Ascending aorta (tissue), 2 donors: ENCODE measurements around the gene GRPR. TPM values are rescaled to one million over a fixed set of nuclear protein-coding genes. Genes with fewer than 3 reads are reported as not detected.

Experiments used
- DNase-seq, 2 donors: peaks; one replicate each; pipeline ENCODE4 v3.0.0-alpha.2; 2019; ENCODE audit warnings: low spot score in 2 of 2
- H3K27ac ChIP-seq, 2 donors: fragments of 200-600 bp; sonication (generic); one replicate each; pipeline ENCODE4 v1.5.1; 2016 to 2017; ENCODE audit warnings: mild to moderate bottlenecking in 1 of 2
- H3K27me3 ChIP-seq: fragments of 200-600 bp; sonication (generic); one replicate; pipeline ENCODE4 v1.5.1; 2017
- H3K36me3 ChIP-seq, 2 donors: fragments of 200-600 bp; sonication (generic); one replicate each; pipeline ENCODE4 v1.5.1; 2016
- H3K4me1 ChIP-seq, 2 donors: fragments of 200-600 bp; sonication (generic); one replicate each; pipeline ENCODE4 v1.5.1; 2016 to 2017; ENCODE audit warnings: mild to moderate bottlenecking in 1 of 2
- H3K4me3 ChIP-seq, 2 donors: fragments of 200-600 bp; sonication (generic); one replicate each; pipeline ENCODE4 v1.5.1; 2016 to 2017; ENCODE audit warnings: mild to moderate bottlenecking in 1 of 2
- H3K9me3 ChIP-seq, 2 donors: fragments of 200-600 bp; sonication (generic); one replicate each; pipeline ENCODE4 v1.5.1; 2016
- intact Hi-C: fragments of 100-400 bp; cut with DNase I; formaldehyde crosslinking; loops from one replicate; pipeline ENCODE4 v1.15.1; 2023
- total RNA-seq: library from RNA; depleted of rRNA; stranded (reverse); fragments of >200 nt; gene quantifications from one replicate; pipeline ENCODE4 v1.1.0, GENCODE V29; 2016
- TF ChIP-seq, protein P1 (sequence below), 3 experiments: fragments of 200-600 bp in 2 of 3; fragments of 450-650 bp in 1 of 3; sonication (generic) in 2 of 3; IDR thresholded peaks; one replicate each; pipeline ENCODE4 v1.5.1; 2016 to 2019; ENCODE audit warnings: antibody characterized with exemption in 3 of 3, mild to moderate bottlenecking in 1 of 3, moderate library complexity in 1 of 3

The GRPR gene
- total RNA-seq, 1 donor from 2014 or later: 1.7 TPM

DNA sequence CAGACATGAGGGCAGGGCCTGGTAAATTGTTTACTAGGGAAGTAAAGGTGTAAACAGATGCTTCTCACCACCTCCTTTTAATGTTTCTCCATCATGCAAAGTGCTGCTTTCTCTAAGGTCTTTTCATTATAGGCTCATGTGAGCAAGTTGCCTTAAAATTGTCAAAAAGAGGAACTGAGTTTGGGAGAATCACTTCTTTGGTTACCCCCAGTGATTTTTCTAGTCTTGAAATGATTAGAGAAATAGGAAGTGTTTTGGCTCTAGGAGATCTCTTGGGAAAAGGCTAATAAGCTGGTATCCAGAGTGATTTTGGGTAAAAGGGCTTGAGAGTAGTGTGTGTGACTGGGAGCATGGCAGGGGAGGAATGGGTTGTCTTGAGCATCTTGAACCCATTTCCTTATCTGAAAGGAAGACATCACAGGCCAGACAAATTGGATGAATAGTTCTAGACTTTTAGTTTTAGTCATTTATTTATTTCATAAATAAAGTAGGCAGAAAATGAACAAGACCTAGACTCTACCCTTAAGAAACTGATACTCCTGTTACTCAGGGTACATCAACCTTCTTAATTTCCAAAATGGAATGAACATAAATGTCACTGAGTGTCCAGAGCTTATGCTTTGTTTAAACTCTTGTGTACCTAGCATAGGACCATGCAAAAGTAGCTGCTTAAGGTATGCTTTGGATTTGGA, 14.2 kb downstream of the GRPR start:
- H3K4me3 ChIP-seq: no peak overlapping the region
- H3K27me3 ChIP-seq: no peaks in the 10 kb centered on the region
- TF ChIP-seq, protein P1, sequence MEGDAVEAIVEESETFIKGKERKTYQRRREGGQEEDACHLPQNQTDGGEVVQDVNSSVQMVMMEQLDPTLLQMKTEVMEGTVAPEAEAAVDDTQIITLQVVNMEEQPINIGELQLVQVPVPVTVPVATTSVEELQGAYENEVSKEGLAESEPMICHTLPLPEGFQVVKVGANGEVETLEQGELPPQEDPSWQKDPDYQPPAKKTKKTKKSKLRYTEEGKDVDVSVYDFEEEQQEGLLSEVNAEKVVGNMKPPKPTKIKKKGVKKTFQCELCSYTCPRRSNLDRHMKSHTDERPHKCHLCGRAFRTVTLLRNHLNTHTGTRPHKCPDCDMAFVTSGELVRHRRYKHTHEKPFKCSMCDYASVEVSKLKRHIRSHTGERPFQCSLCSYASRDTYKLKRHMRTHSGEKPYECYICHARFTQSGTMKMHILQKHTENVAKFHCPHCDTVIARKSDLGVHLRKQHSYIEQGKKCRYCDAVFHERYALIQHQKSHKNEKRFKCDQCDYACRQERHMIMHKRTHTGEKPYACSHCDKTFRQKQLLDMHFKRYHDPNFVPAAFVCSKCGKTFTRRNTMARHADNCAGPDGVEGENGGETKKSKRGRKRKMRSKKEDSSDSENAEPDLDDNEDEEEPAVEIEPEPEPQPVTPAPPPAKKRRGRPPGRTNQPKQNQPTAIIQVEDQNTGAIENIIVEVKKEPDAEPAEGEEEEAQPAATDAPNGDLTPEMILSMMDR (IDR thresholded peaks at IDR 0.05): no peak

DNA sequence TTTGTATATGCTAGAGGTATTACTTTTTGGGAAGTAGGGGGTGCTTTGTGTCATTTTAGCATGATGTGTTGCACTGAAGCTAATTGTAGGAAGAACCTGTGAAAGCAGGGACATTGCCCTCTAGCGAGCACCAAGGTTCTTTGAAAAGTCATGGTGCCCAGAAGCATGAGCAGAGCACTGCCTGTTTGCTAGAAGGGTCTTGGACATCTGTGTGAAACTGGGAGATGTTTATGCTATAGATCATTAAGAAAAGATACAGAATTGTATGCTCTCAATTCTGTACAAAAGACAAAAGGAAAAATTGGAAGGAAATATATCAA, 14.7 kb downstream of the GRPR start:
- no peaks in the 10 kb centered on the region for H3K36me3 ChIP-seq
- H3K9me3 ChIP-seq: no peaks in the 10 kb centered on the region
- H3K27ac ChIP-seq: no peak overlapping the region
- intact Hi-C loops: no loop called here
- H3K4me3 ChIP-seq: no peak overlapping the region
- TF ChIP-seq, protein P1 (IDR thresholded peaks at IDR 0.05): no peak
- H3K4me1 ChIP-seq: no peaks in the 10 kb centered on the region
- DNase-seq: no peak
- no peaks in the 10 kb centered on the region for H3K27me3 ChIP-seq

More for the DNA sequence above, 14.2 kb downstream of the GRPR start:
- intact Hi-C loops: no loop called here
- no peak overlapping the region for H3K27ac ChIP-seq
- no peaks in the 10 kb centered on the region for H3K9me3 ChIP-seq
- no peaks in the 10 kb centered on the region for H3K4me1 ChIP-seq
- H3K36me3 ChIP-seq: no peaks in the 10 kb centered on the region
- DNase-seq: no peak

DNA sequence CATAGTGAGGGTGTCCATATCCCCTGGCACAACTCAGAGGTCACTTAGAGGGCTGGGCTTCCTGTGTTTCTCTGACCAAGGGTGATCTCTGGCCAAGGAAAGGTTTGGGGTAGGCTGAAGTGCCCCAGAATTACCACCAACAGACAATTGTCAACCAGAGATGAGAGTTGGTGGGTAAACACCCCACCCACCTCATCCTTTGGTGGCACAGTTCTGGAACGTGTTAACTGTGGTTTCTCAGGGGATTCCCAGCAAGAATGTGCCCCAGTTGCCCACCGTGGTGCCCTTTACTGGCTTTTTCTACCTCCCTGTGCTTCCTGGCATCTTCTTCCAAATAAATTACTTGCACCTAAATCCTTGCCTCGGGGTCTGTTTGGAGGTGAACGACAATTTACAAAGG, 17.1 kb downstream of the GRPR start:
- H3K4me3 ChIP-seq: no peak overlapping the region
- DNase-seq: no peak
- TF ChIP-seq, protein P1 (IDR thresholded peaks at IDR 0.05): no peak
- no peaks in the 10 kb centered on the region for H3K36me3 ChIP-seq
- H3K4me1 ChIP-seq: no peaks in the 10 kb centered on the region
- no peaks in the 10 kb centered on the region for H3K9me3 ChIP-seq
- no peaks in the 10 kb centered on the region for H3K27me3 ChIP-seq
- intact Hi-C loops: no loop called here
- no peak overlapping the region for H3K27ac ChIP-seq

DNA sequence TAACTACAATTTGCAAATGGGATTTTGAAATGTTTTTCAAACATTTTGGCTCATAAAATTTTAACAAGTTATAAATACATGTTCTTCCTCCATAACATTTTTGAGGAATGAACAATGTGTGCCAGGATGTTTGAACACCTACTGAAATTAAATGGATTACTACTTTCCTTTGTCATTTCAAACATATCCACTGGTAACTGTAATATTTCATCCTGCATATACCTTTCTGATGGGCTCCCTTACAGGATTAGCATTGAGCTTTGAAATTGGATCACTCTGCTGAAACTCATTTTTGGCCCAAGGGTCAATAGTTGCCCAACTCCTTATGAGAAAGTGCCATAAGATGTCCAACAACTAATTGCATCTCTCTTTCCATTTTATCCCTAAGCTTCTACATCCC, 17.6 kb downstream of the GRPR start:
- TF ChIP-seq, protein P1 (IDR thresholded peaks at IDR 0.05): no peak
- no peak overlapping the region for H3K4me3 ChIP-seq
- no peaks in the 10 kb centered on the region for H3K36me3 ChIP-seq
- H3K4me1 ChIP-seq: no peaks in the 10 kb centered on the region
- no peaks in the 10 kb centered on the region for H3K9me3 ChIP-seq
- H3K27me3 ChIP-seq: no peaks in the 10 kb centered on the region
- H3K27ac ChIP-seq: no peak overlapping the region
- intact Hi-C loops: no loop called here
- no peak for DNase-seq

DNA sequence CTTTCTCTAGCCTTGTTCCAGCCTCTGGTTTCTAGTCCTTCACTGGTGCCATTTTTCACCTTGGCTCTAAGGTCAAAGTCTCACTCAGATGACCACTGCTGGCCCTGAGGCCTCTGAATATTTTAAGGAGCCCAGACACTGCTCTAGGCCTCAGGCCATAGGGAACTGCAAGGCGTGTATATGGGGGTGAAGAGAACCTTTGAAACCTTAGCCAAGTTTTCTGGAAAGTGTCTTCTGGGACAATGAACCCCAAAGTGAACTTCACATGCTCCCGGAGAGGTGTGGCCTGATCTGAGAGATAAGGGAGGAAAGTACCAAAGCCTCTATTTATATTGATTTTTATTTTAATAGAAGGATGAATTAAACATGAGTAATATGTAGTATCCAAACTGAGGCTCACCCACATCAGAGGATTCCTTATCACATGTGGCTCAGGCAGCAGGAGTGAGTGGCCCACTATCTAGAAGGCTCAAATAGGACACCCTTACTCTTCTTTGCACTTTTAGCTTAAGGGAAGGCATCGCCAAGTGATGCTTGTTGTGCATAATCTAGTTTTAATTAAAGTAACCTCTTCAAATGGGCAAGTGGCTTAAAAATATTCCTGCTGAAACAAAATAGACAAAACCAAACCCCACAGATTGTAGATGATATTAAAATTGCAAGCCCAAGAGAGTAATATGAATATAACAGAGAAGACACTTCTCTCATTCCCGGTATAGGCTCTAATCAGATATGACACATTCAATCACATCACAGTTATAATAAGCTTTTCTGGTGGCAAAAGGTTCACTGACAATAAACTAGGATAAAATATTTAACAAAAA, 18.3 kb downstream of the GRPR start:
- Histone ChIP-seq H3K27me3 (no peaks in the 10 kb centered on the region), H3K9me3 (no peaks in the 10 kb centered on the region), H3K4me1 (no peaks in the 10 kb centered on the region), H3K27ac (no peak overlapping the region), H3K4me3 (no peak overlapping the region), H3K36me3 (no peaks in the 10 kb centered on the region)
- TF ChIP-seq, protein P1 (IDR thresholded peaks at IDR 0.05): no peak
- DNase-seq: no peak
- intact Hi-C loops: no loop called here
